Liver (tissue), 3 donors: ENCODE measurements around the gene C1QTNF3.

Experiments
- CTCF ChIP-seq: fragments of 150-350 bp; IDR thresholded peaks from 2 replicates; pipeline ENCODE4 v1.5.1; 2017; ENCODE audit warnings: improper control_type of control experiment, low read depth, low read length; ENCODE audit not compliant: missing input control
- EGR1 ChIP-seq, 2 donors: IDR thresholded peaks; 2 replicates each; pipeline ENCODE4 v1.6.1; 2016 to 2018; ENCODE audit warnings: antibody characterized with exemption in 2 of 2, low read depth in 2 of 2
- HNF4A ChIP-seq, 2 donors: conservative IDR thresholded peaks; 2 replicates each; pipeline ENCODE4 v1.6.1; 2016; ENCODE audit warnings: antibody characterized with exemption in 2 of 2, mild to moderate bottlenecking in 2 of 2
- REST ChIP-seq: IDR thresholded peaks from 2 replicates; pipeline ENCODE4 v1.6.1; 2016; ENCODE audit warnings: antibody characterized with exemption, mild to moderate bottlenecking
- donor health status: healthy.
- donor health status: healthy.

GRCh38 chr5:33995865-33996264, 47.1 kb downstream of the C1QTNF3 start:
- no peak for TF ChIP-seq REST
- TF ChIP-seq CTCF, result no peak
- no peak for TF ChIP-seq EGR1 (IDR thresholded peaks at IDR 0.05; ENCODE audit: low read depth in 2 of 2)
- no peak for TF ChIP-seq HNF4A (conservative IDR thresholded peaks at IDR 0.05)
